CD4-positive, alpha-beta T cell (primary cell): Measurements from ENCODE around the gene CRYBG1. TPM values are rescaled to one million over a fixed set of nuclear protein-coding genes. Genes with fewer than 3 reads are reported as not detected.

Experiments used
- ATAC-seq: fragments of 200-7000 bp; cut with Tn5 transposase; one replicate; pipeline ENCODE4 v1.10.0; 2022; ENCODE audit warnings: mild to moderate bottlenecking; ENCODE audit not compliant: poor library complexity
- CTCF ChIA-PET: fragments of 350-600 bp; sonication (Branson Sonifier 250); formaldehyde crosslinking; loops from one replicate; lab custom pipeline; 2021; ENCODE audit warnings: antibody characterized with exemption, inconsistent platforms; lab: Charles Lee
- POLR2A ChIA-PET: fragments of 350-600 bp; sonication (Branson Sonifier 250); formaldehyde crosslinking; loops from one replicate; lab custom pipeline; 2021; ENCODE audit warnings: antibody characterized with exemption, inconsistent platforms; lab: Charles Lee
- DNase-seq, 14 experiments: peaks; one replicate each; pipeline ENCODE4 v3.0.0-alpha.2; 2013 to 2020; ENCODE audit warnings: mixed read lengths in 2 of 14
- H3K27ac ChIP-seq, 2 donors: one replicate each; pipeline versions ENCODE4 v1.5.1 to v1.7.0; 2013; ENCODE audit warnings: low read length in 2 of 2, low read depth in 1 of 2, mild to moderate bottlenecking in 1 of 2
- H3K27me3 ChIP-seq, 2 experiments: 1 replicate in 1 of 2; 2 replicates in 1 of 2; pipeline versions ENCODE4 v1.6.1 to v1.7.0; 2013; ENCODE audit warnings: low read length in 2 of 2, control low read depth in 1 of 2, mild to moderate bottlenecking in 1 of 2, moderate library complexity in 1 of 2; ENCODE audit not compliant: insufficient read depth in 2 of 2, control insufficient read depth in 1 of 2
- H3K36me3 ChIP-seq: one replicate; pipeline ENCODE4 v1.6.1; 2013; ENCODE audit warnings: low read length, control low read depth; ENCODE audit not compliant: insufficient read depth
- H3K4me1 ChIP-seq: one replicate; pipeline ENCODE4 v1.6.1; 2013; ENCODE audit warnings: low read length, control low read depth; ENCODE audit not compliant: insufficient read depth
- H3K4me3 ChIP-seq: one replicate; pipeline ENCODE4 v1.5.1; 2013; ENCODE audit warnings: mild to moderate bottlenecking, low read length, moderate library complexity
- H3K9me3 ChIP-seq, 2 experiments: 1 replicate in 1 of 2; 2 replicates in 1 of 2; pipeline versions ENCODE4 v1.6.1 to v1.7.0; 2013; ENCODE audit warnings: low read length in 2 of 2, mild to moderate bottlenecking in 2 of 2, control low read depth in 1 of 2, moderate library complexity in 1 of 2; ENCODE audit not compliant: control insufficient read depth in 1 of 2, insufficient read depth in 1 of 2
- H3K27ac Mint-ChIP-seq: one replicate; pipeline ENCODE4 v1.8.0; 2020; ENCODE audit warnings: mixed read lengths
- H3K27me3 Mint-ChIP-seq: one replicate; pipeline ENCODE4 v1.8.0; 2021; ENCODE audit warnings: mixed read lengths
- H3K36me3 Mint-ChIP-seq: one replicate; pipeline ENCODE4 v1.8.0; 2021; ENCODE audit warnings: low read depth, mixed read lengths
- H3K4me1 Mint-ChIP-seq: one replicate; pipeline ENCODE4 v1.8.0; 2021; ENCODE audit warnings: low read depth, mixed read lengths
- H3K4me3 Mint-ChIP-seq: one replicate; pipeline ENCODE4 v1.8.0; 2020; ENCODE audit warnings: mild to moderate bottlenecking, mixed read lengths
- H3K9me3 Mint-ChIP-seq: one replicate; pipeline ENCODE4 v1.8.0; 2020; ENCODE audit warnings: mixed read lengths
- CTCF ChIP-seq: fragments of 200-600 bp; IDR thresholded peaks from one replicate; pipeline ENCODE4 v1.8.0; 2022; ENCODE audit warnings: antibody characterized with exemption, mild to moderate bottlenecking
- intact Hi-C, 2 experiments: fragments of 100-400 bp; cut with DNase I in 1 of 2; cut with micrococcal nuclease in 1 of 2; formaldehyde crosslinking; loops; one replicate each; pipeline versions ENCODE4 v1.15.1 to v1.9.0; 2023 to 2025; cut with DNase I, micrococcal nuclease
- total RNA-seq, 174 experiments: library from RNA in 2 of 174; stranded (reverse) in 2 of 174; gene quantifications; one replicate each; pipeline ENCODE4 v1.2.3 and lab custom pipeline; 2021 to 2026

CRYBG1 gene
- total RNA-seq, 2 experiments from 2014 or later = 58.5 to 59.4 TPM

GRCh38 chr6:106440546-106440945 is 80.0 kb downstream of the CRYBG1 start:
- POLR2A ChIA-PET = interaction anchor here (0.6 kb wide), 1 partner anchor 61 kb away, joined by 3 read pairs; no protein-coding TSS in a partner anchor
- H3K4me1 Mint-ChIP-seq = no peaks in the 10 kb centered on the region

GRCh38 chr6:106442395-106442794 is 81.9 kb downstream of the CRYBG1 start:
- Histone ChIP-seq H3K27ac (no peak overlapping the region), H3K4me1 (no peaks in the 10 kb centered on the region), H3K9me3 (no peaks in the 10 kb centered on the region), H3K27me3 (peaks cover 4 to 31% of the 10 kb centered on the region in 2 experiments), H3K36me3 (no peaks in the 10 kb centered on the region), H3K4me3 (no peak overlapping the region)
- Mint-ChIP-seq H3K27ac (no peak overlapping the region), H3K4me1 (peaks cover under 1% of the 10 kb centered on the region), H3K27me3 (peaks cover 47% of the 10 kb centered on the region), H3K36me3 (no peaks in the 10 kb centered on the region), H3K4me3 (no peak overlapping the region), H3K9me3 (no peaks in the 10 kb centered on the region)
- no peak for TF ChIP-seq CTCF
- no peak for ATAC-seq
- DNase-seq = no peak
- intact Hi-C loops = loop anchor here in 1 of 2 experiments (5.0 kb wide), 1 partner anchor 105 kb away; no protein-coding TSS in a partner anchor
- ChIA-PET POLR2A (interaction anchor here (2.9 kb wide), 1 partner anchor 124 kb away, joined by 9 read pairs; no protein-coding TSS in a partner anchor), CTCF (interaction anchor here (1.4 to 5.3 kb wide), 4 partner anchors 9 to 537 kb away, joined by 3 to 59 read pairs (median 9); no protein-coding TSS in a partner anchor)

More at GRCh38 chr6:106440546-106440945, 80.0 kb downstream of the CRYBG1 start:
- TF ChIP-seq CTCF = no peak
- CTCF ChIA-PET = interaction anchor here (1.0 to 5.3 kb wide), 3 partner anchors 106 to 539 kb away, joined by 3 to 59 read pairs (median 8); no protein-coding TSS in a partner anchor
- H3K9me3 ChIP-seq = no peaks in the 10 kb centered on the region
- no peak overlapping the region for H3K27ac Mint-ChIP-seq
- no peaks in the 10 kb centered on the region for H3K9me3 Mint-ChIP-seq
- peaks cover 47% of the 10 kb centered on the region for H3K27me3 Mint-ChIP-seq
- no peak for DNase-seq
- no peak for ATAC-seq
- no peaks in the 10 kb centered on the region for H3K36me3 ChIP-seq
- no peak overlapping the region for H3K27ac ChIP-seq
- intact Hi-C loops = loop anchor here in 1 of 2 experiments (5.0 kb wide), 1 partner anchor 103 kb away; no protein-coding TSS in a partner anchor
- no peak overlapping the region for H3K4me3 Mint-ChIP-seq
- peaks cover 4 to 31% of the 10 kb centered on the region in 2 experiments for H3K27me3 ChIP-seq
- no peak overlapping the region for H3K4me3 ChIP-seq
- H3K4me1 ChIP-seq = no peaks in the 10 kb centered on the region
- H3K36me3 Mint-ChIP-seq = no peaks in the 10 kb centered on the region

GRCh38 chr6:106444777-106445507 is 84.4 kb downstream of the CRYBG1 start:
- peaks cover 30% of the 10 kb centered on the region for H3K27me3 Mint-ChIP-seq
- H3K36me3 ChIP-seq = no peaks in the 10 kb centered on the region
- DNase-seq (peak in 4 of 14 experiments; percentile 49 to 83 (median 81)), ATAC-seq (peak; percentile 88)
- ChIA-PET POLR2A (interaction anchor here (2.9 kb wide), 1 partner anchor 121 kb away, joined by 9 read pairs; no protein-coding TSS in a partner anchor), CTCF (interaction anchor here (0.7 to 5.3 kb wide), 7 partner anchors 67 to 534 kb away, joined by 3 to 59 read pairs (median 4); partner anchors contain the start of gene CRYBG1)
- no peaks in the 10 kb centered on the region for H3K9me3 Mint-ChIP-seq
- peaks cover 9% of the 10 kb centered on the region for H3K4me1 ChIP-seq
- no peak overlapping the region for H3K27ac Mint-ChIP-seq
- intact Hi-C loops = loop anchor here (1.0 to 5.0 kb wide), 4 partner anchors 108 to 667 kb away; no protein-coding TSS in a partner anchor
- peaks cover 4 to 23% of the 10 kb centered on the region in 2 experiments for H3K27me3 ChIP-seq
- H3K27ac ChIP-seq = no peak overlapping the region
- H3K4me1 Mint-ChIP-seq = peaks cover 15% of the 10 kb centered on the region
- no peak overlapping the region for H3K4me3 ChIP-seq
- H3K9me3 ChIP-seq = no peaks in the 10 kb centered on the region
- no peak overlapping the region for H3K4me3 Mint-ChIP-seq
- TF ChIP-seq CTCF = peak; percentile 78
- H3K36me3 Mint-ChIP-seq = no peaks in the 10 kb centered on the region
